HFF-Myc (cell line): ENCODE data around the gene MEGF11.

Experiments
- DNase-seq: peaks from one replicate; pipeline ENCODE4 v3.0.0-alpha.2; 2011; ENCODE audit warnings: low read depth; ENCODE audit errors: extremely low read depth
- H3K4me3 ChIP-seq: replicated peaks from 2 replicates; pipeline ENCODE4 v1.5.1; 2011; ENCODE audit warnings: low read depth, mild to moderate bottlenecking, control low read depth, low read length
- TF ChIP-seq, protein P1 (sequence below): IDR thresholded peaks from 2 replicates; pipeline ENCODE4 v1.5.1; 2012; ENCODE audit warnings: mild to moderate bottlenecking, low read depth, low read length, control low read depth; ENCODE audit errors: missing control alignments

Gene MEGF11

GRCh38 chr15:66114863-66115425, 138.6 kb downstream of the MEGF11 start:
- DNase-seq: no peak
- no peak overlapping the region for H3K4me3 ChIP-seq
- TF ChIP-seq, protein P1, sequence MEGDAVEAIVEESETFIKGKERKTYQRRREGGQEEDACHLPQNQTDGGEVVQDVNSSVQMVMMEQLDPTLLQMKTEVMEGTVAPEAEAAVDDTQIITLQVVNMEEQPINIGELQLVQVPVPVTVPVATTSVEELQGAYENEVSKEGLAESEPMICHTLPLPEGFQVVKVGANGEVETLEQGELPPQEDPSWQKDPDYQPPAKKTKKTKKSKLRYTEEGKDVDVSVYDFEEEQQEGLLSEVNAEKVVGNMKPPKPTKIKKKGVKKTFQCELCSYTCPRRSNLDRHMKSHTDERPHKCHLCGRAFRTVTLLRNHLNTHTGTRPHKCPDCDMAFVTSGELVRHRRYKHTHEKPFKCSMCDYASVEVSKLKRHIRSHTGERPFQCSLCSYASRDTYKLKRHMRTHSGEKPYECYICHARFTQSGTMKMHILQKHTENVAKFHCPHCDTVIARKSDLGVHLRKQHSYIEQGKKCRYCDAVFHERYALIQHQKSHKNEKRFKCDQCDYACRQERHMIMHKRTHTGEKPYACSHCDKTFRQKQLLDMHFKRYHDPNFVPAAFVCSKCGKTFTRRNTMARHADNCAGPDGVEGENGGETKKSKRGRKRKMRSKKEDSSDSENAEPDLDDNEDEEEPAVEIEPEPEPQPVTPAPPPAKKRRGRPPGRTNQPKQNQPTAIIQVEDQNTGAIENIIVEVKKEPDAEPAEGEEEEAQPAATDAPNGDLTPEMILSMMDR: no peak

DNA sequence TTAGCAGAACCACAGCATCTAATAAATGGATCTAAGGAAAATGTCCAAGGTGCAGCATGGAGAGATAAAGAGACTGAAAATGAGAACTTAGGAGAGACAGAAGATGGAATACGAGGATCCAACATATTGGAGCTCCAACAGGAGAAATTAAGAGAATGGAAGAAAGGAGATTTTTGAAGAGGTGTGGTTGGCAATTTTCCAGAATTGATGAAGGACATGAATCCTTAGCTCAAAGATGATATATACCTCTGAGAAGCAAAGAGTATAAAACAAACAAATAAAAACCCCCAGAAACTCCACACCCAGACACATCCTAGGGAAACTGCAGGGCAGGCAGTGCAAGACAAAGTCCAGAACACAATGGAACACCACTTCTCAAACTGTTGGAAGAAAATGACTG, 141.2 kb downstream of the MEGF11 start:
- DNase-seq: no peak
- TF ChIP-seq, protein P1: no peak
- no peak overlapping the region for H3K4me3 ChIP-seq

DNA sequence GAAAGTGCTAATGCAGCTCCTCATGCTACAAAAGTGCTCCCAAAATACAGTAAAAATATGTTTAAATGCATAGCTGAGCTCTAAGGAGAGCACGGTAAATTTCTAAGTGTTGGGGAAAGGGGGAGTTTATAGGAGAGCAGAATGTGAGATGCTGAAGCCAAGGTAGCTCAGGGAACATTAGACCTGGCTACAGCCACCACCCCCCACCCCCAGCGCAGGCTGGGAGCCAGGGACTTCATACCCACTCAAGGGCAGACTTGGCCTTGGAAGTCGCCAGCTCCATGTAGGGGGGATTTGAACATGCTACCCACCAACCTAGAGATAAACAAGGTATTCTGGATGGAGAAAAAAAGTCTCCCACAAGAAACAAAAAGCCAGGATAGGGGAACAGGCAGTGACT, 142.2 kb downstream of the MEGF11 start:
- DNase-seq: no peak
- no peak overlapping the region for H3K4me3 ChIP-seq
- TF ChIP-seq, protein P1: no peak

DNA sequence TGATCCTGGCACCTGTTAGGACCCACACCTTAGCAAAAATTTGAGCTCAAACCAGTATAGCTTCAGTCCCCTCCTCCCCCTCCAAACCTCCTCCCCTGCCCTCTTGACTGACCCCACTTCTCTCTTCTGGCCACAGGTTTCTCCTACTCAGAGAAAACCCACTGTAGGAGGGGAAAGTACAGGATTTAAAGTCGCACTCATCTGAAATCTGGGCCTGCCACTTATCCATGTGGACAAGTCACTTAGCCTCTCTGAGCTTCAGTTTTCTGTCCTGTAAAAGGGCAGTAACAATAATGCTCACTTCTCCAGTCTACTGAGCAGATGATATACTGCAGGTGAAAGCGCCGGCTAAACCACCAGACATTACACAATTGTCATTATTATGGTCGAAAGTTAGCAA, 142.7 kb downstream of the MEGF11 start:
- DNase-seq: no peak
- no peak overlapping the region for H3K4me3 ChIP-seq
- TF ChIP-seq, protein P1: no peak

DNA sequence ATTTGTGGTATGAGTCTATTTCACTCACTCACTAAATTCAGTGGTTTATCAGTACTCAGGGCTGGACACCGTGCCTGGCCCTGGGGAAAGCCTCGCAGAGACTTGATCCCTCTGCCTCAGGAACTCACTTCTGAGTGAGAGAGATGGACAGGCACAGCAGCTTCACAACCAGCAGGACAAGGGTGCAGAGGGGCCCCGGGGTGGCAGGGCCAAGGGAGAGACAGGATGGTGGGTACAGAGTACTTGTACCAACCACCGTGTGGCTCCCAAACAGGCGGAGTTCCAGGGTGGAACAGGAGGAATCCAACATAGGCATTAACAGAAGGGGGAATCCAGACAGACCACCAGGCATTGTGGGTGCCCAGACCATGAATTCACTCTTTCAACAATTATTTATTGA, 143.7 kb downstream of the MEGF11 start:
- TF ChIP-seq, protein P1: no peak
- DNase-seq: no peak
- H3K4me3 ChIP-seq: no peak overlapping the region

GRCh38 chr15:66108483-66109265, 144.9 kb downstream of the MEGF11 start:
- H3K4me3 ChIP-seq: no peak overlapping the region
- TF ChIP-seq, protein P1: no peak
- DNase-seq: no peak
